Mesendoderm (in vitro differentiated cells): ENCODE measurements around the gene HSD17B11. TPM values are rescaled to one million over a fixed set of nuclear protein-coding genes. Genes with fewer than 3 reads are reported as not detected.
"Not testable (repeated sequence)": the region's sequence is repeated elsewhere in the genome, so short reads cannot be mapped to it uniquely, and the experiment has no call there.

Experiments used
- DNase-seq: peaks from one replicate; pipeline ENCODE4 v3.0.0; 2013
- H2AK5ac ChIP-seq: 2 replicates; pipeline ENCODE4 v1.6.1; 2013; ENCODE audit warnings: low read length, inconsistent platforms
- H2BK120ac ChIP-seq: 2 replicates; pipeline ENCODE4 v1.6.1; 2013; ENCODE audit warnings: low read depth, mild to moderate bottlenecking, low read length, moderate library complexity, mixed read lengths
- H2BK15ac ChIP-seq: replicated peaks from 2 replicates; pipeline ENCODE4 v1.6.1; 2013; ENCODE audit warnings: low read depth, mild to moderate bottlenecking, moderate library complexity
- H2BK5ac ChIP-seq: 2 replicates; pipeline ENCODE4 v1.6.1; 2013; ENCODE audit warnings: low read length, inconsistent platforms
- H3K18ac ChIP-seq: 2 replicates; pipeline ENCODE4 v1.6.1; 2013; ENCODE audit warnings: mild to moderate bottlenecking, low read length, mixed read lengths
- H3K23ac ChIP-seq: one replicate; pipeline ENCODE4 v1.6.1; 2013; ENCODE audit warnings: low read length
- H3K27ac ChIP-seq: 2 replicates; pipeline ENCODE4 v1.5.1; 2013; ENCODE audit warnings: low read depth, mild to moderate bottlenecking, inconsistent platforms, low read length, moderate library complexity
- H3K27me3 ChIP-seq: 2 replicates; pipeline ENCODE4 v1.6.1; 2013; ENCODE audit warnings: low read length, control low read depth, mild to moderate bottlenecking, inconsistent platforms; ENCODE audit not compliant: insufficient read depth, poor library complexity
- H3K36me3 ChIP-seq: 2 replicates; pipeline ENCODE4 v1.6.1; 2013; ENCODE audit warnings: low read length, inconsistent platforms; ENCODE audit not compliant: control insufficient read depth, insufficient read depth
- H3K4ac ChIP-seq: one replicate; pipeline ENCODE4 v1.6.1; 2013; ENCODE audit warnings: low read depth, mild to moderate bottlenecking, low read length, moderate library complexity
- H3K4me1 ChIP-seq: 2 replicates; pipeline ENCODE4 v1.6.1; 2013; ENCODE audit warnings: low read depth, low read length, inconsistent platforms; ENCODE audit not compliant: control insufficient read depth
- H3K4me2 ChIP-seq: 2 replicates; pipeline ENCODE4 v1.6.1; 2013; ENCODE audit warnings: low read length
- H3K4me3 ChIP-seq: 2 replicates; pipeline ENCODE4 v1.5.1; 2013; ENCODE audit warnings: mild to moderate bottlenecking, low read length
- H3K56ac ChIP-seq: one replicate; pipeline ENCODE4 v1.6.1; 2013; ENCODE audit warnings: low read length
- H3K79me1 ChIP-seq: 2 replicates; pipeline ENCODE4 v1.6.1; 2013; ENCODE audit warnings: low read length, inconsistent platforms
- H3K79me2 ChIP-seq: 2 replicates; pipeline ENCODE4 v1.6.1; 2013; ENCODE audit warnings: mild to moderate bottlenecking, low read length; ENCODE audit not compliant: control insufficient read depth, insufficient read depth
- H3K9ac ChIP-seq: 2 replicates; pipeline ENCODE4 v1.6.1; 2013; ENCODE audit warnings: low read length, inconsistent platforms
- H4K5ac ChIP-seq: one replicate; pipeline ENCODE4 v1.6.1; 2013; ENCODE audit warnings: low read length
- H4K8ac ChIP-seq: one replicate; pipeline ENCODE4 v1.6.1; 2013; ENCODE audit warnings: low read depth, mild to moderate bottlenecking, control low read depth, low read length, moderate library complexity
- WGBS: extraction: QIAGEN DNeasy Blood & Tissue Kit; methylation state at CpG from one replicate; pipeline ENCODE4 v1.1.7; 2013; ENCODE audit warnings: low lambda C conversion rate, missing lambda C conversion rate; ENCODE audit not compliant: insufficient coverage; ENCODE audit errors: extremely low coverage; 5-methylcytosine and 5-hydroxymethylcytosine counted together
- small RNA-seq: library from polyadenylated mRNA; stranded (forward); fragments of <200 nt; extraction: miRNeasy Mini kit (QIAGEN cat#:217004); gene quantifications from one replicate; pipeline ENCODE3, GENCODE V24; 2013; ENCODE audit not compliant: insufficient read depth

HSD17B11 gene

GRCh38 chr4:87294911-87295310 lies 96.1 kb downstream of the HSD17B11 start:
- H3K23ac ChIP-seq, H2BK15ac ChIP-seq, H3K27ac ChIP-seq, H4K5ac ChIP-seq, H2BK120ac ChIP-seq, H2AK5ac ChIP-seq, H3K4me1 ChIP-seq, H3K56ac ChIP-seq, H3K79me1 ChIP-seq, H3K4me2 ChIP-seq, H3K4ac ChIP-seq, H3K27me3 ChIP-seq, H4K8ac ChIP-seq, H3K9ac ChIP-seq, H3K36me3 ChIP-seq, H3K18ac ChIP-seq, H2BK5ac ChIP-seq, H3K4me3 ChIP-seq, H3K79me2 ChIP-seq, DNase-seq: not testable (repeated sequence)
- no CpG with 5 or more reads among the region's 11 CpGs for WGBS

- not testable (repeated sequence) for H3K27me3 ChIP-seq, H3K56ac ChIP-seq, H3K27ac ChIP-seq, H3K4ac ChIP-seq, H3K36me3 ChIP-seq, H4K8ac ChIP-seq, H3K79me2 ChIP-seq, H3K4me2 ChIP-seq, H3K4me3 ChIP-seq, H2AK5ac ChIP-seq, H3K18ac ChIP-seq, H2BK120ac ChIP-seq, H3K9ac ChIP-seq, H2BK15ac ChIP-seq, H4K5ac ChIP-seq, H3K4me1 ChIP-seq, H2BK5ac ChIP-seq, DNase-seq, H3K79me1 ChIP-seq, H3K23ac ChIP-seq
- no CpG with 5 or more reads among the region's 7 CpGs for WGBS
Observed at GRCh38 chr4:87293889-87294288, 97.1 kb downstream of the HSD17B11 start.

GRCh38 chr4:87286970-87287369 lies 104.0 kb downstream of the HSD17B11 start:
- H2BK120ac ChIP-seq: no peak overlapping the region
- no peak overlapping the region for H3K18ac ChIP-seq
- H3K9ac ChIP-seq: no peak overlapping the region
- H3K4me3 ChIP-seq: no peak overlapping the region
- H3K27me3 ChIP-seq: no peaks in the 10 kb centered on the region
- DNase-seq: no peak
- H3K56ac ChIP-seq: no peak overlapping the region
- no peak overlapping the region for H4K5ac ChIP-seq
- H3K4me2 ChIP-seq: no peak overlapping the region
- no peak overlapping the region for H2BK5ac ChIP-seq
- no peaks in the 10 kb centered on the region for H3K79me2 ChIP-seq
- H3K36me3 ChIP-seq: no peaks in the 10 kb centered on the region
- H2BK15ac ChIP-seq: no peak overlapping the region
- H3K27ac ChIP-seq: no peak overlapping the region
- no peak overlapping the region for H3K4ac ChIP-seq
- no peaks in the 10 kb centered on the region for H3K79me1 ChIP-seq
- no peak overlapping the region for H4K8ac ChIP-seq
- no peaks in the 10 kb centered on the region for H3K4me1 ChIP-seq
- H2AK5ac ChIP-seq: no peak overlapping the region
- no peak overlapping the region for H3K23ac ChIP-seq
- WGBS: no CpG with 5 or more reads among the region's 1 CpG

Small RNAs within 50 kb of the gene (small RNA-seq; reads per million reads assigned to genes)
- not detected for gene MIR5705
- gene RN7SL681P: not detected
